HG03097 (cell line): ENCODE measurements around the gene HADHA.

Experiments
- ATAC-seq: cut with Tn5 transposase; IDR thresholded peaks from one replicate; pipeline ENCODE4 v1.9.1; 2021; ENCODE audit not compliant: unreplicated experiment, low FRiP score

Gene HADHA

DNA sequence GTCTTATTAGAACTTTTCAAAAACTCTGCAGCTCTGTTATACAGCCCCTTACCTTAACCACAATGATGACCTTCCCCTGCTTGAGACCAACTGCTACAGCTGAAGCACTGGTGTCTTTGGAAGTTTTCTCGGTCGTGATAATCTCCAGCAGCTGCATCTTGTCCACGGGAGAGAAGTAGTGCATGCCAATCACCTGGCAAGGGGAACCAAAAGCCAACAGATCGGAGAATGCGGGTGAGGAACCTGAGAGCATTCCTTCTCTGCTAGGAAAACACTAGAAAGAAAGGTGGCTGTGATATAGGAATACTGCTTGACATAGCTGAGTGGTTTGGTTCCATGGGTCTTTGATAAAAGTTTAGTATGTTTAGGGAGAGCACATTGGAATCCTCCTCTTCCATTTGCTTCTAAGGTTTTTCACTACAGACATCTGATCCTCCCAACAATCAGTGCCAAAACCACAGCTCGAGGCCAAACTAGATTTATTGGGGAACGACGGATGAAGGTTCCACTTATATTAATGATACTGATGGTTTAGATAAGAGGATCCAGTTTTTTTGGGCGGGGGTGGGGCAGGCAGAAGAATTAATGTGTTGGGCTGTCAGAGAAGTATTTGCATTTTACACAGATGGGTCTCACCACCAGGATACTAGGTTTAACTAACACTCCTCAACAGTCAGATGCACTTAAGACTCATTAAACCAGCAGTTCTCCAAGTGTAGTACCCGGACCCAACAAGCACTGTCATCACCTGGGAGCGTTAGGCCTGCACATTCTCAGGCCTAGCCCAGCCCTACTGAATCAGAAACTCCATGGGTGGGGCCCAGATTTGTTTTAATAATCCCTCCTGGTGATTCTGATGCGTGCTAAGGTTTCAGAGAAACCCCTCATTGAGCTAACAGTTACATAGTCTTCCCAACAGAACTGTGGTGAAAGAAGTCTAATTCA lies 49.1 kb downstream of the HADHA start:
- no peak for ATAC-seq

DNA sequence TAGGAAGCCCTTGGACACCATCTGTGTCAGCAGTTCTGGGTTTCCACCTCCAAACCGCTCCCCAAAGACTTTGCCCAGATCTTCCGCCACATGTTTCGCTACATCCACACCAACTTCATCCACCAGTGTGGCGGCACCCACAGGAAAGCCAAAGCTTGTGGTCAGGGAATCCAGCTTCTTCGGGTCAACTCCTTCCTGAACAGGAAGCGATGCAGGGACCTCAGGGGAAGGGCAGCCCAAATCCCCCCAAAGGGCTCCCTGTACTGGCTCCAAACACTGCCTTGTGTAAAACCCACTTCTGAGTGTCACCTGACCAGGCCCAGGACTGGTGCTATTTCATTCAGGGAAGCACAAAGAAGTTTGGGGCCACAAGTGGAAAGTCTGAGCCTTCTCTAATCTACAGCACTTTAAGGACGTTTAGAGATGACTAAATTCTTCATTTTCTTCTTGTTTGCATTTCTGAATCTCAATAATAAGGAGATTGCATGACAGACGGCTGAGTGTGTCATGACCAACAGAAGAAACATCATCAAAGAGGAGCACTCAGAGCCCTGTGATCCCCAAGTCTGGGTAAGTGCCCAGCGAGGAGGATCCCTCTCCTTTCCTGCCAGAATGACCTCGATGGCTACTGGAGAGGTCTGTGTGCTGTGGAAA lies 50.7 kb downstream of the HADHA start:
- no peak for ATAC-seq

DNA sequence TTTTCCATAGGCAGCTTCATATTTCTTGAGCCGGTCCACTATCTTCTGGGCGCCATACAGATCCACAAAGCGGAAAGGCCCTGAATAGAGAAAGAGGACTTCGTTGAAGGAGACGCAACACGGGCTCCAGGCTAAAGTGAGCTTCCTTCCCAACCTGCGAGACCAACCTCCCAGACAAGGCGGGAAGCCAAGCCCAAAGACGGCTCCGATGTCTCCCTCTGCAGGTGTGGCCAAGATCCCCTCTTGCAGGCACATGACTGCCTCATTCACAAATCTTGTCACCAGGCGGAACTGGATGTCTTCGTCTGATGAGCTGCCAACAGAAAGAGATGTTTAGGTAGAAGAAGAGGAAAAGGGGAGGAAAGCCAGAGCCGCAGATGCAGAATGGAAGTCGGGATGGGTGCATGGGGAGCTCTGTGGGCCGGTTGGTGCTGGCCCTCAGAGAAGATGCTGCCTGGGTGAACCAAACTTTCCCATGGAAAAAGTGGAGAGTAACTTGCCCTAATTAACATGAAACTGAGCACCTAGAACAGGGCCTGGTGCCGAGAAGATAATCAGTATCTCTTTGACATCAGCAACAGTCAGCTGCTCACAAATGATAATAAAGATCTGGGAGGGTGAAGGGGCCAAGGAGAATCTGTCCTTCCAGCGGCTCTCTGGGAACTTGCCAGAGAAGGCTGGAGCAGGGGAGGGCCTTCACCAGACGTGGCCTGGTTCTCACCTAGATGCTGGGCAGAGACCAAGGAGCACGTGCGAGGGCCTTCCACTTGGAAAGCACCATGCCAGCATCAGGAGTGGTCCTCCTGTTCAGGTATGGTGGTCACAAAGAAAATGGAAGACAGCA lies 52.9 kb downstream of the HADHA start:
- ATAC-seq, result no peak

- ATAC-seq, result no peak
Observed at GRCh38 chr2:26190369-26190768, 54.1 kb downstream of the HADHA start.

- no peak for ATAC-seq
Observed at GRCh38 chr2:26189751-26190150, 54.7 kb downstream of the HADHA start.

GRCh38 chr2:26189123-26189522 lies 55.3 kb downstream of the HADHA start:
- ATAC-seq, result no peak

DNA sequence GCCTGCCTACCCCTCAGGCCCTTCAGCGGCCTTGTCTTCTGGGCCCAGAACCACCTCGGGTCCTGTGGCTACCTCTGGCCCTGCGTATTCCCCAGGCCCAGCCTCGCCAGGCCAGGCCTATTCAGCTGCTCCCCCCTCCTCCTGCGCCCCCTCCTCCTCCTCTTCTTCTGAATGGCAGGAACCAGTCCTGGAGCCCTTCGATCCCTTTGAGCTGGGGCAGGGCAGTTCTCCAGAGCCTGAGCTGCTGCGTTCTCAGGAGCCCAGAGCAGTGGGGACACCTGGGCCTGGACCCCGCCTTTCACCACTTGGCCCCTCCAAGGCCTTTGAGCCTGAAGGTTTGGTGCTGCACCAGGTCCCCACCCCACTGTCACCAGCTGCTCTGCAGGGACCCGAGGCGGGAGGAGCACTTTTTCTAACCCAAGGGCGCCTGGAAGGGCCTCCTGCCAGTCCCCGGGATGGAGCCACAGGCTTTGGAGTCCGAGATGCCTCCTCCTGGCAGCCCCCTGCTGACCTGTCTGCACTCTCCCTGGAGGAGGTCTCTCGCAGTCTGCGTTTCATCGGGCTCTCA lies 56.8 kb downstream of the HADHA start:
- ATAC-seq, result no peak

DNA sequence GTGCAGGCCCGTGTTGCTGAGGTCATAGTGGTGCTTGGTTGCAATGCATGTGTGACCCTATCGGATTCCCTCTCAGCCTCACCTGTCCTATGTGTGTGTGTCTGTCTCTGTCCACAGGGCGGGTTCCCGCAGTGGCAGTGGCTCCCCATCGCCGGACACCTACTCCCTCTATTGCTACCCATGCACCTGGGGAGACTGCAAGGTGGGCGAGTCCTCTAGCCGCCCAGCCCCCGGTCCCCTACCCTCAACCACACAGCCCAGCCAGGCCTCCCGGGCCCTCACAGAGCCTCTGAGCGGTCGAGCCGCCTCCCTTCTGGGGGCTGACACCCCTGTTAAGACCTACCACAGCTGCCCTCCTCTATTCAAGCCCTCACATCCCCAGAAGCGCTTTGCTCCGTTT lies 57.3 kb downstream of the HADHA start:
- ATAC-seq, result no peak

- ATAC-seq, result no peak
Observed at GRCh38 chr2:26185954-26186770, 58.3 kb downstream of the HADHA start.

DNA sequence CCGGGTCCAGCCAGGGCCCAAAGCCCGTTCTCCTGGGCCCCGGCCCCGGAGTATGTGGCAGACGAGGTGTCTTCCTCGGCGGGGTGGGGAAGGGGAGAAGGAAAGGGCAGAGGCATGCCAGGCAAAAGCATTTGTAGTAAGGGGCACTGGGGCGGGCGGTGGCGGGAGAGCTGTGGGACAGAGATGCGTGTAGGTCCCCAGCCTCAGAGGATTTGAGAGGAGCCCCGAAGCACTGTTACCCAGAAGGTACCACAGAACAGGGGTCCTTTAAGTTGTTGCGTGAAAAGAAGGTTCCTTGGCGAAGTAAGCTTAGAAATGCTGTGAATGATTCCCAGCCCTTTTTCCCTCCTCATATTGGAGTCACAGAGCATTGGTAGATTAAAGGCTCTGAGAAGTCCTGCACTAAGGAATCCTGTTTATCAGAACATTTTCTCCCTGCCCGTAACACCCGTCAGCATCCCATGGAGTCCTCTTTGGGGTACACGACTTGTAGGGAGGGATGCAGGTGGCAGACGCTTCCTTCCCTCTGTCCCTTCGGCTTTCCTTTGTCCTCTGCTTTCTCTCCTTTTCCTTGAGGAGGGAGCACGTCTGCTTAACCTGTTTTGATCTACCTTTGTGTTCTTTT lies 59.0 kb downstream of the HADHA start:
- ATAC-seq, result no peak

DNA sequence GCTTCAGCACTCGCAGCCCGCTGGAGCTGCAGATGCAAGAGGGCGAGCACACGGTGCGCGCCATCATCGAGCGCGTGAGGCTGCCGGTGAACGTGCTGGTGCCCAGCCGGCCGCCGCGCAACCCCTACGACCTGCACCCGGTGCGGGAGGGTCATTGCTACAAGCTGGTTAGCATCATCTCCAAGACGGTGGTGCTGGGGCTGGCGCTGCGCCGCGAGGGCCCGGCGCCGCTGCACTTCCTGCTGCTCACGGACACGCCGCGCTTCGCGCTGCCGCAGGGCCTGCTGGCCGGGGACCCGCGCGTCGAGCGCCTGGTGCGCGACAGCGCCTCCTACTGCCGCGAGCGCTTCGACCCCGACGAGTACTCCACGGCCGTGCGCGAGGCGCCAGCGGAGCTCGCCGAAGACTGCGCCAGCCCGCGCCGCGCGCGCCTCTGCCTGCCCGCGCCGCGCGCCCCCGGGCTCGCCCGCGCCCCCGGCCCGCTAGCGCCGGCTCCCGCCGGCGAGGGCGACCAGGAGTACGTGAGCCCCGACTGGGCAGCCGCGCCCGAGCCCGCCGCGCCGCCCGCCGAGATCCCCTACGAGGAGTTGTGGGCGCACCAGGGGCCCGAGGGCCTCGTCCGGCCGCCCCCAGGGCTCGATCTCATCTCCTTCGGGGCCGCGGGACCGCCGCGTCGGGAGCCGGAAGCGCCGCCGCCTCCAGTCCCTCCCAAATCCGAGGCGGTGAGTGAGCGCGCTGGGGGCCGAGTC lies 59.7 kb downstream of the HADHA start:
- ATAC-seq, result peak; percentile 57

- no peak for ATAC-seq
Observed at GRCh38 chr2:26184121-26184520, 60.3 kb downstream of the HADHA start.

- ATAC-seq, result no peak
Observed at GRCh38 chr2:26182887-26183630, 61.4 kb downstream of the HADHA start.

DNA sequence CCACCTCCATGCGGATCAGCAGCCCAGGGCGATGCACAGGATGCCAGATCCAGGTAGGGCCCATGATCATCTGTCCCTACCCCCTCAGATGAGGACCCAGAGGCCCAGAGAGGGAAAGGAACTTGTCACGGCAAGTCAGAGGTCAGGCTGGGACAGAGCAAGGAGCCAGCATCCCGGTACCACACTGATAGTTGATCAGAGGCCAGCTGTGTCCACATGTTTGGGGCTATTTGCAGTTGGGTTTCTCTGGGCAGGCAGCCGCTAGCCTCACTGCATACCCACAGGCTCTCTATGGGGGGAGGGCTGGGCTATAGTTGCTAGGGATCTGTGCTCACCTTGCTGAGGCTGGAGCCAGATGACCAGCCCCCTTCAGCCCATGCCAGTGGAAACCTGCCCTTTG lies 62.0 kb downstream of the HADHA start:
- ATAC-seq, result no peak

DNA sequence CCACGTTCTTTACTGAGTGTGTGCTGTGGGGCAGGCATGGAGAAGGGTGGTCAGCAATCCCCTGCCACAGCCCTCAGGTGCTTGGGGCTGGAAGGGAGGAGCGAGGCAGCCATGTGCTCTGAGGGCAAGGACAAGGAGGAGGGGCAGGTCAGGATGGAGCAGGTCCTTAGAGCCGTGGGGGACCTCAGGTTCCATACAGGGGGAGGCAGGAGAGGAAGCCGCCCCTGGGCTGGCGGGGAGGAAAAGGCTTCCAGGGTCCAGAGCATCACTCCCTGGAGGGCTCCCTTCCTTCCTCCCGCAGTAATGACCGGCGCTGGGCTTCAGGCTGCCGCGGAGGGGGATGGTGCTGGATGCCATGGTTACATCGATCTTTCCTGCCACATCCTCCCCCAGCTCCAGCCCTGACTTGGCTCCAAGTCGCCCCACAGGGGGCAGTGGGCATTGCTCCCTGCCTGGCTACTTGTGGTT lies 65.0 kb downstream of the HADHA start:
- no peak for ATAC-seq

DNA sequence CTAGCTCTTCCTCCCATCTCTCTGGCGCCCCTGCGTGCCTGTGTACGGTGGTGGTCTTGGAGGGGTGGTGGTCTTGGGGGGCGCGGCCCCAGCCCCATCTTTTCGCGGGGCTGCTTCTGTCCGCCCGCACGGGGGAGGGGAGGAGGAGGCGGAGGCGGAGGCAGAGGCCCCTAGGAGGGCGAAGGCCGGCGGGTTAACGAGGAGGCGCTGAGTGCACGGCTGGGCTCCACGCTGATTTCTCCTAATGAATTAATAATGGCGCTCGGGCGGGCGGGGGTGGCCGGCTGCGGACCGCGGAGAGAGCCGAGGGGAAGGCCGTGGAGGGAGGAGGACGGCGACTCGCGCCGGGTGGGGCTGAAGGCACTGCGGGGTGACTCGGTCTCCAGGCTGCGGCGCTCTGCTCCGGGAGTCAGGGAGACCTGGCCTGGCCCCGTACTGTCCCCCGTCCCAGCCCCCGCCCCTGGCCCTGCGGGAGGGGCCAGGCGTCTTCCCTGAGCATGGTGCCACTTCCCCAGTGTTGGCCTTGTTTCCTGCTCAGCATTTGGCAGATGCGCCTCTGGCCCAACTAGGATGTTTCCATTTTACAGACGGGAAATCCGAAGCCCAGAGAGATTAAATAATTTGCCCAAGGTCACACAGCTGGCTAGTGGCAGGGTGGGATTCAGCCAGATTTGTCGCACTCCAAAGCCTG lies 65.5 kb downstream of the HADHA start:
- ATAC-seq, result no peak

- ATAC-seq, result no peak
Observed at GRCh38 chr2:26178246-26178645, 66.2 kb downstream of the HADHA start.
